ENCODE results near the gene DMRT2. TPM values are rescaled to one million over a fixed set of nuclear protein-coding genes. Genes with fewer than 3 reads are reported as not detected.
A peak's percentile ranks its signal among the peaks of the same experiment; 100 is the strongest.

DMRT2 gene
- total and polyA plus RNA-seq, 2 donors (not counting 3 experiments of a cell fraction or from before 2014, with no cell fraction given): not detected

- BruUV-seq (replicated peaks): no TSS peak
- Histone ChIP-seq H2AFZ (ENCODE audit: low read depth, low read length) (no peak overlapping the region), H4K20me1 (replicated peaks; ENCODE audit: control insufficient read depth, extremely low read depth, insufficient read depth, low read length) (no peaks in the 10 kb centered on the region), H3K27ac (ENCODE audit: insufficient read depth, low read depth, low read length) (no peak overlapping the region), H3K4me3 (replicated peaks in 1 of 3; ENCODE audit: insufficient read depth in 1 of 3, low read depth in 1 of 3, low read length in 3 of 3) (no peak overlapping the region), H3K9me3 (replicated peaks; ENCODE audit: control insufficient read depth, insufficient read depth, low read length) (no peaks in the 10 kb centered on the region), H3K9me1 (replicated peaks; ENCODE audit: control insufficient read depth, extremely low read depth, insufficient read depth, low read length) (no peaks in the 10 kb centered on the region), H3K27me3 (ENCODE audit: control insufficient read depth in 2 of 2, insufficient read depth in 2 of 2, low read length in 2 of 2) (peaks cover 43 to 62% of the 10 kb centered on the region in 2 experiments), H3K9ac (replicated peaks; ENCODE audit: extremely low read depth, insufficient read depth, low read length) (no peak overlapping the region), H3K36me3 (ENCODE audit: control insufficient read depth in 2 of 2, extremely low read depth in 1 of 2, insufficient read depth in 2 of 2, low read length in 2 of 2) (no peaks in the 10 kb centered on the region), H3K4me1 (ENCODE audit: control insufficient read depth, extremely low read depth, insufficient read depth, low read length) (no peaks in the 10 kb centered on the region), H3K79me2 (ENCODE audit: control insufficient read depth, insufficient read depth, low read length) (no peaks in the 10 kb centered on the region), H3K4me2 (ENCODE audit: insufficient read depth, low read length) (no peak overlapping the region)
- dilution Hi-C loops (cut with MboI; ENCODE audit: extremely low pct_ligation_motif_present, low sequenced_read_pairs) (no loop called here), intact Hi-C loops (cut with micrococcal nuclease) (no loop called here)
- no peak for FAIRE-seq
- POLR2A ChIA-PET: no interaction called here
- no peak for DNase-seq (ENCODE audit: low read depth, low spot score)
- CTCF ChIA-PET: no interaction called here
- TF ChIP-seq EZH2 (IDR thresholded peaks at IDR 0.05; ENCODE audit: borderline replicate concordance, low read depth, low read length, severe bottlenecking) (peak; percentile 71), POLR2AphosphoS5 (IDR thresholded peaks at IDR 0.05; ENCODE audit: insufficient read depth, low read depth, low read length) (no peak)
- TF ChIP-seq, protein P1, sequence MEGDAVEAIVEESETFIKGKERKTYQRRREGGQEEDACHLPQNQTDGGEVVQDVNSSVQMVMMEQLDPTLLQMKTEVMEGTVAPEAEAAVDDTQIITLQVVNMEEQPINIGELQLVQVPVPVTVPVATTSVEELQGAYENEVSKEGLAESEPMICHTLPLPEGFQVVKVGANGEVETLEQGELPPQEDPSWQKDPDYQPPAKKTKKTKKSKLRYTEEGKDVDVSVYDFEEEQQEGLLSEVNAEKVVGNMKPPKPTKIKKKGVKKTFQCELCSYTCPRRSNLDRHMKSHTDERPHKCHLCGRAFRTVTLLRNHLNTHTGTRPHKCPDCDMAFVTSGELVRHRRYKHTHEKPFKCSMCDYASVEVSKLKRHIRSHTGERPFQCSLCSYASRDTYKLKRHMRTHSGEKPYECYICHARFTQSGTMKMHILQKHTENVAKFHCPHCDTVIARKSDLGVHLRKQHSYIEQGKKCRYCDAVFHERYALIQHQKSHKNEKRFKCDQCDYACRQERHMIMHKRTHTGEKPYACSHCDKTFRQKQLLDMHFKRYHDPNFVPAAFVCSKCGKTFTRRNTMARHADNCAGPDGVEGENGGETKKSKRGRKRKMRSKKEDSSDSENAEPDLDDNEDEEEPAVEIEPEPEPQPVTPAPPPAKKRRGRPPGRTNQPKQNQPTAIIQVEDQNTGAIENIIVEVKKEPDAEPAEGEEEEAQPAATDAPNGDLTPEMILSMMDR (IDR thresholded peaks at IDR 0.05; ENCODE audit: extremely low read depth in 1 of 2, insufficient read depth in 1 of 2, low read depth in 1 of 2, low read length in 2 of 2): peak; percentile 7 to 23
Observed at GRCh38 chr9:1042466-1042865, 7.7 kb upstream of the DMRT2 start.

- intact Hi-C loops (cut with micrococcal nuclease): no loop called here
- FAIRE-seq (no peak), DNase-seq (ENCODE audit: low read depth, low spot score) (no peak)
- Histone ChIP-seq H3K36me3 (ENCODE audit: control insufficient read depth in 2 of 2, extremely low read depth in 1 of 2, insufficient read depth in 2 of 2, low read length in 2 of 2) (no peaks in the 10 kb centered on the region), H3K4me3 (replicated peaks in 1 of 3; ENCODE audit: insufficient read depth in 1 of 3, low read depth in 1 of 3, low read length in 3 of 3) (no peak overlapping the region), H4K20me1 (replicated peaks; ENCODE audit: control insufficient read depth, extremely low read depth, insufficient read depth, low read length) (no peaks in the 10 kb centered on the region), H3K79me2 (ENCODE audit: control insufficient read depth, insufficient read depth, low read length) (no peaks in the 10 kb centered on the region), H3K27ac (ENCODE audit: insufficient read depth, low read depth, low read length) (no peak overlapping the region), H3K4me2 (ENCODE audit: insufficient read depth, low read length) (no peak overlapping the region), H3K9me1 (replicated peaks; ENCODE audit: control insufficient read depth, extremely low read depth, insufficient read depth, low read length) (no peaks in the 10 kb centered on the region), H3K9ac (replicated peaks; ENCODE audit: extremely low read depth, insufficient read depth, low read length) (no peak overlapping the region), H3K27me3 (ENCODE audit: control insufficient read depth in 2 of 2, insufficient read depth in 2 of 2, low read length in 2 of 2) (peaks cover 61 to 84% of the 10 kb centered on the region in 2 experiments), H2AFZ (ENCODE audit: low read depth, low read length) (no peak overlapping the region), H3K4me1 (ENCODE audit: control insufficient read depth, extremely low read depth, insufficient read depth, low read length) (no peaks in the 10 kb centered on the region), H3K9me3 (replicated peaks; ENCODE audit: control insufficient read depth, insufficient read depth, low read length) (no peaks in the 10 kb centered on the region)
- dilution Hi-C loops (cut with MboI; ENCODE audit: extremely low pct_ligation_motif_present, low sequenced_read_pairs): no loop called here
- ChIA-PET CTCF (interaction anchor here (1.3 kb wide), 1 partner anchor 35 kb away, joined by 5 read pairs; no protein-coding TSS in a partner anchor), POLR2A (no interaction called here)
- no TSS peak for BruUV-seq (replicated peaks)
- TF ChIP-seq JUN (IDR thresholded peaks at IDR 0.05; ENCODE audit: borderline replicate concordance, insufficient read depth, insufficient read length, low read depth) (no peak), GATA2 (IDR thresholded peaks at IDR 0.05; ENCODE audit: insufficient read depth, insufficient read length, low read depth, low read length) (no peak), EZH2 (IDR thresholded peaks at IDR 0.05; ENCODE audit: borderline replicate concordance, low read depth, low read length, severe bottlenecking) (no peak), POLR2AphosphoS5 (IDR thresholded peaks at IDR 0.05; ENCODE audit: insufficient read depth, low read depth, low read length) (no peak), MAX (IDR thresholded peaks at IDR 0.05; ENCODE audit: insufficient read depth, insufficient read length) (no peak), FOS (IDR thresholded peaks at IDR 0.05; ENCODE audit: borderline replicate concordance, insufficient read depth, low read length) (no peak), POLR2A (IDR thresholded peaks at IDR 0.05; ENCODE audit: low read depth, low read length) (no peak), MYC (IDR thresholded peaks at IDR 0.05; ENCODE audit: low read depth, low read length) (no peak)
- TF ChIP-seq, protein P1 (IDR thresholded peaks at IDR 0.05; ENCODE audit: extremely low read depth in 1 of 2, insufficient read depth in 1 of 2, low read depth in 1 of 2, low read length in 2 of 2): no peak
Observed at GRCh38 chr9:1044643-1045042, 5.5 kb upstream of the DMRT2 start.
